GM21529 (cell line): ENCODE results near the gene WWTR1.
A peak's percentile ranks its signal among the peaks of the same experiment; 100 is the strongest.

ENCODE experiments used
- ATAC-seq: cut with Tn5 transposase; IDR thresholded peaks from one replicate; pipeline ENCODE4 v1.9.1; 2021; ENCODE audit not compliant: unreplicated experiment

Gene WWTR1

GRCh38 chr3:149657926-149658743 lies at the start of gene WWTR1:
Gene WWTR1, minus strand, starts transcription at chr3:149658025. Its CDS starts 719 bp downstream, at chr3:149657306.
- peak; percentile 79 for ATAC-seq

- ATAC-seq: no peak
These were observed 49.1 kb upstream of the WWTR1 start for GRCh38 chr3:149706905-149707304.

- ATAC-seq: no peak
These were observed 47.6 kb upstream of the WWTR1 start for GRCh38 chr3:149705416-149705815.

GRCh38 chr3:149703466-149703865 lies 45.6 kb upstream of the WWTR1 start:
- ATAC-seq: no peak

GRCh38 chr3:149702691-149703441 lies 45.0 kb upstream of the WWTR1 start:
- ATAC-seq: peak; percentile 41

GRCh38 chr3:149701977-149702350 lies 44.1 kb upstream of the WWTR1 start:
- ATAC-seq: peak; percentile 55

GRCh38 chr3:149701206-149701976 lies 43.6 kb upstream of the WWTR1 start:
- ATAC-seq: peak; percentile 46

- ATAC-seq: no peak
These were observed 30.4 kb upstream of the WWTR1 start for GRCh38 chr3:149688122-149688757.

- no peak for ATAC-seq
These were observed 29.2 kb upstream of the WWTR1 start for GRCh38 chr3:149686996-149687395.

- no peak for ATAC-seq
These were observed 20.6 kb upstream of the WWTR1 start for GRCh38 chr3:149678351-149678950.

GRCh38 chr3:149673393-149673792 lies 15.6 kb upstream of the WWTR1 start:
- ATAC-seq: no peak

GRCh38 chr3:149670742-149671492 lies 13.1 kb upstream of the WWTR1 start:
- peak; percentile 83 for ATAC-seq

GRCh38 chr3:149667576-149667975 lies 9.8 kb upstream of the WWTR1 start:
- no peak for ATAC-seq

GRCh38 chr3:149663966-149664365 lies 6.1 kb upstream of the WWTR1 start:
- ATAC-seq: no peak

GRCh38 chr3:149662240-149662887 lies 4.5 kb upstream of the WWTR1 start:
- no peak for ATAC-seq

GRCh38 chr3:149660462-149660861 lies 2.6 kb upstream of the WWTR1 start:
- no peak for ATAC-seq

GRCh38 chr3:149658744-149659497 lies 1.1 kb upstream of the WWTR1 start:
- ATAC-seq: peak; percentile 6

GRCh38 chr3:149657321-149657925 lies 402 bp downstream of the WWTR1 start:
- ATAC-seq: peak; percentile 31
